HepG2 (cell line): Measurements from ENCODE around the gene CFD. TPM values are rescaled to one million over a fixed set of nuclear protein-coding genes. Genes with fewer than 3 reads are reported as not detected.

Source experiments
- ATAC-seq: fragments of 200-7000 bp; cut with Tn5 transposase; 3 replicates; pipeline ENCODE4 v1.9.1; 2020; ENCODE audit warnings: mild to moderate bottlenecking, moderate library complexity
- BruUV-seq: library from RNA; stranded (reverse); fragments of 400-500 nt; replicated peaks from 2 replicates; lab custom pipeline; 2021; lab: Mats Ljungman, UMichigan
- CTCF ChIA-PET: fragments of 300-600 bp; formaldehyde crosslinking; extraction: SDS; loops from one replicate; lab custom pipeline; 2021; ENCODE audit warnings: low total read pairs, inconsistent platforms, low intra/inter-chr PET ratio; lab: Yijun Ruan, JAX
- POLR2A ChIA-PET: fragments of 350-600 bp; sonication (Branson Sonifier 250); formaldehyde crosslinking; loops from one replicate; lab custom pipeline; 2020; ENCODE audit warnings: antibody characterized with exemption, inconsistent platforms; lab: Yijun Ruan, JAX
- DNase-seq: peaks from one replicate; pipeline ENCODE4 v3.0.0-alpha.2; 2015; ENCODE audit warnings: low spot score
- FAIRE-seq: peaks from 3 replicates; lab custom pipeline; 2011; peaks lifted over from hg19 to GRCh38; lab: Jason Lieb, UNC
- H2AFZ ChIP-seq: one replicate; pipeline ENCODE4 v1.6.1; 2011; ENCODE audit warnings: low read length, inconsistent platforms
- H3K27ac ChIP-seq: fragments of 300-600 bp; 3 replicates; pipeline ENCODE4 v1.8.0; 2011; ENCODE audit warnings: mixed run types, mild to moderate bottlenecking, mixed read lengths, low read length, inconsistent platforms; ENCODE audit not compliant: insufficient read depth; ENCODE audit errors: extremely low read length
- H3K27me3 ChIP-seq, 2 experiments: fragments of 200-600 bp in 1 of 2; 2 replicates in 1 of 2; 3 replicates in 1 of 2; pipeline versions ENCODE4 v1.6.0 to v1.8.0; 2011; ENCODE audit warnings: low read length in 2 of 2, mild to moderate bottlenecking in 2 of 2, moderate library complexity in 2 of 2, inconsistent platforms in 1 of 2; ENCODE audit not compliant: insufficient read depth in 2 of 2, control insufficient read depth in 1 of 2
- H3K36me3 ChIP-seq, 2 experiments: fragments of 200-600 bp in 1 of 2; replicated peaks in 1 of 2; 2 replicates in 1 of 2; 3 replicates in 1 of 2; pipeline versions ENCODE4 v1.5.1 to v1.8.0; 2011; ENCODE audit warnings: low read length in 2 of 2, inconsistent platforms in 1 of 2; ENCODE audit not compliant: insufficient read depth in 2 of 2, control insufficient read depth in 1 of 2
- H3K4me1 ChIP-seq: 2 replicates; pipeline ENCODE4 v1.5.1; 2012; ENCODE audit warnings: low read length, inconsistent platforms; ENCODE audit not compliant: insufficient read depth
- H3K4me2 ChIP-seq: 2 replicates; pipeline ENCODE4 v1.6.0; 2011; ENCODE audit warnings: low read depth, low read length, inconsistent platforms
- H3K4me3 ChIP-seq, 3 experiments: fragments of 200-600 bp in 1 of 3; sonication (generic), shearing (Covaris generic) in 1 of 3; replicated peaks in 1 of 3; 2 replicates each; pipeline ENCODE4 v1.5.1; 2011 to 2016; ENCODE audit warnings: low read length in 3 of 3, inconsistent platforms in 2 of 3, low read depth in 2 of 3, mild to moderate bottlenecking in 2 of 3, control low read depth in 1 of 3, mixed read lengths in 1 of 3; ENCODE audit not compliant: insufficient read depth in 1 of 3
- H3K79me2 ChIP-seq: one replicate; pipeline ENCODE4 v1.6.1; 2011; ENCODE audit warnings: low read length, inconsistent platforms; ENCODE audit not compliant: insufficient read depth
- H3K9ac ChIP-seq: 2 replicates; pipeline ENCODE4 v1.6.0; 2011; ENCODE audit warnings: mild to moderate bottlenecking, low read depth, low read length, inconsistent platforms; ENCODE audit not compliant: insufficient read depth
- H3K9me3 ChIP-seq: 2 replicates; pipeline ENCODE4 v1.5.1; 2012; ENCODE audit warnings: mild to moderate bottlenecking, low read length
- H4K20me1 ChIP-seq: 2 replicates; pipeline ENCODE4 v1.6.0; 2011; ENCODE audit warnings: inconsistent platforms, mild to moderate bottlenecking, low read length, moderate library complexity; ENCODE audit not compliant: insufficient read depth
- RORA ChIP-seq: sonication (generic); formaldehyde crosslinking; IDR thresholded peaks from 2 replicates; pipeline ENCODE4 v1.5.0; 2020; ENCODE audit warnings: mild to moderate bottlenecking, missing genetic modification reagents, moderate library complexity
- RXRA ChIP-seq: sonication (generic); formaldehyde crosslinking; IDR thresholded peaks from 2 replicates; pipeline ENCODE4 v1.5.1; 2020; ENCODE audit warnings: missing genetic modification reagents
- ZNF282 ChIP-seq: fragments of 450-650 bp; IDR thresholded peaks from 2 replicates; pipeline ENCODE4 v1.6.1; 2018; ENCODE audit not compliant: partially characterized antibody
- ZNF362 ChIP-seq: sonication (generic); formaldehyde crosslinking; IDR thresholded peaks from 2 replicates; pipeline ENCODE4 v1.4.0; 2020; ENCODE audit warnings: missing genetic modification reagents, mild to moderate bottlenecking, borderline replicate concordance
- ZNF768 ChIP-seq: sonication (generic); formaldehyde crosslinking; IDR thresholded peaks from 2 replicates; pipeline ENCODE4 v1.4.0; 2020; ENCODE audit warnings: missing genetic modification reagents
- ZSCAN22 ChIP-seq: sonication (generic); formaldehyde crosslinking; IDR thresholded peaks from 2 replicates; pipeline ENCODE4 v1.4.0; 2020; ENCODE audit warnings: mild to moderate bottlenecking, missing genetic modification reagents
- WGBS: methylation state at CpG from one replicate; pipeline ENCODE4 v1.1.6; 2017; ENCODE audit warnings: low lambda C conversion rate; 5-methylcytosine and 5-hydroxymethylcytosine counted together
- in situ Hi-C: cut with HindIII; loops from 2 replicates; pipeline ENCODE4 v1.10.0; 2017; ENCODE audit warnings: low pct_unique_long_range_greater_than_20kb; ENCODE audit not compliant: extremely low pct_ligation_motif_present
- intact Hi-C: fragments of 100-400 bp; cut with micrococcal nuclease; formaldehyde crosslinking; loops from one replicate; pipeline ENCODE4 v1.10.0; 2022; ENCODE audit not compliant: unreplicated experiment
- polyA plus RNA-seq, 8 experiments: library from polyadenylated mRNA; depleted of rRNA in 3 of 8; stranded (reverse) in 7 of 8; unstranded in 1 of 8; fragments of >200 nt; fragmentation: Illumina TruSeq in 4 of 8; extraction: Trizol in 4 of 8; gene quantifications; 2 replicates each; pipeline versions ENCODE4 v1.2.1 to v1.2.3, GENCODE V29; 2011 to 2016; ENCODE audit warnings: low read depth in 4 of 8, missing spikeins in 1 of 8, mixed read lengths in 1 of 8; ENCODE audit not compliant: insufficient read depth in 1 of 8
- total RNA-seq, 5 experiments: library from RNA; depleted of rRNA; stranded (reverse); fragments of >200 nt; fragmentation: Illumina TruSeq; extraction: Trizol; gene quantifications; 2 replicates each; pipeline ENCODE4 v1.2.3, GENCODE V29; 2016; ENCODE audit warnings: low read depth in 1 of 5

The CFD gene
- total and polyA plus RNA-seq, 2 of the 13 experiments (the other 11 are each of a cell fraction or from before 2014, with no cell fraction given), result 2.3 to 4.6 TPM

DNA sequence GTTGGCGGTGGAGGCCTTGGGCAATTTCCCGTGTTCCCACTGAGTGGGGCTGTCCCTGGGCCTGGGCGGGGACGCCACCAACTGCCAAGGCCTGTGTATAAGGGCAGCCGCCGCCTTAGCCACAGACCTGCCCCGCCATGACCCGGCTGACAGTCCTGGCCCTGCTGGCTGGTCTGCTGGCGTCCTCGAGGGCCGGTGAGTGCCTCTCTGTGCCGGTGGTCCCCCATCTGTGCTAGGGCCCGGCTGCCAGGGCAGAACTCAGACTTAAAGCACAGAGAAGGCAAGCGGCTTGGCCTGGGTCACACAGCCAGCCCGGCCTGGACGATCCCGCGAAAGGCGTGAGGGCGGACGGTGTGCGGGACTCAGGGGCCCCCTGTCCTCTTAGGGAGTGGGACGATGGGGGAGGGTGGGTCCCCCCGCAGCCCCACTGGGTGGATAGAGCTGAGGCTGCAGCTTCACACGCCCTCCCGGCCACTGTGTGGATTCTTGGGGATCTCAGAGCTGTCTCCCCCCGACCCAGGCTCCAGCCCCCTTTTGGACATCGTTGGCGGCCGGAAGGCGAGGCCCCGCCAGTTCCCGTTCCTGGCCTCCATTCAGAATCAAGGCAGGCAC is 31.6 kb upstream of the CFD start, which contains the start of gene AZU1 (continued):
- TF ChIP-seq ZNF768, result peak; percentile 99
- TF ChIP-seq, all 625 proteins: peak for 3

DNA sequence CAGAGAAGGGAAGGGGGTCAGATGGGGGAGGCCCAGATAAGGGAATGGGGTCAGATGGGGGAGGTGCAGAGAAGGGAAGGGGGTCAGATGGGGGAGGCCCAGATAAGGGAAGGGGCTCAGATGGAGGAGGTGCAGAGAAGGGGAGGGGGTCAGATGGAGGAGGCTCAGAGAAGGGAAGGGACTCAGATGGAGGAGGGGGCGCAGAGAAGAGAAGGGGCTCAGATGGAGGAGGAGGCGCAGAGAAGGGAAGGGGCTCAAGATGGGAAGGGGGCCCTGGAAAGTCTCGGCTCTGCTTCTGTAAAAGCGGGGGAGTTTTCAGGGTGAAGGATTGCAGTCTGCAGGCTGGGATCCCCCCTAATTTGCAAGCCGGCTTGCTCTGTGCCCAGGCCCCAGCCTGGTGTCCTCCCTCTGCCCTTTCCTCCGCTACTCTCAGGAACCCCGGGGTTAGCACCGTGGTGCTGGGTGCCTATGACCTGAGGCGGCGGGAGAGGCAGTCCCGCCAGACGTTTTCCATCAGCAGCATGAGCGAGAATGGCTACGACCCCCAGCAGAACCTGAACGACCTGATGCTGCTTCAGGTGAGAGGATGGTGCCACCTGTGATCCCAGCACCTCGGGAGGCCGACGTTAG is 30.2 kb upstream of the CFD start:
- ATAC-seq (no peak), DNase-seq (no peak), FAIRE-seq (no peak)
- Histone ChIP-seq H3K79me2 (no peaks in the 10 kb centered on the region), H3K4me3 (no peak overlapping the region), H3K27ac (no peak overlapping the region), H3K4me2 (no peak overlapping the region), H3K27me3 (peaks cover 11 to 40% of the 10 kb centered on the region in 2 experiments), H3K9me3 (no peaks in the 10 kb centered on the region), H3K36me3 (no peaks in the 10 kb centered on the region), H4K20me1 (no peaks in the 10 kb centered on the region), H3K4me1 (peaks cover 14% of the 10 kb centered on the region), H3K9ac (no peak overlapping the region), H2AFZ (no peak overlapping the region)
- no TSS peak for BruUV-seq
- ChIA-PET POLR2A (no interaction called here), CTCF (no interaction called here)
- intact Hi-C loops, result no loop called here
- WGBS, result 64% methylated on average over 12 of the region's 18 CpGs
- in situ Hi-C loops, result no loop called here
- TF ChIP-seq ZSCAN22 (CRISPR knock-in tag) (peak; percentile 96), RXRA (CRISPR knock-in tag) (no peak), ZNF362 (CRISPR knock-in tag) (no peak), RORA (CRISPR knock-in tag) (no peak), ZNF282 (no peak)
